ENCODE data around the gene CROCC. TPM values are rescaled to one million over a fixed set of nuclear protein-coding genes. Genes with fewer than 3 reads are reported as not detected.

Gene CROCC
- total RNA-seq (2022; extraction: Qiagen RNA extraction; ENCODE audit: low read depth), result 4.4 to 11.2 TPM (median 8.7 TPM) in 5 replicates

GRCh38 chr1:16921391-16922185 is at the start of gene CROCC:
CROCC (plus strand) TSS chr1:16921931; CDS start chr1:16922019, 88 bp downstream.

GRCh38 chr1:16895598-16896315 is 26.0 kb upstream of the CROCC start, which contains the start of gene RNU1-2:
RNU1-2 (plus strand) TSS chr1:16895980.

GRCh38 chr1:16980473-16981268 is 58.9 kb downstream of the CROCC start, which contains the start of gene MFAP2:
MFAP2 (minus strand) TSS chr1:16980620; CDS start chr1:16978273, 2,347 bp downstream.

GRCh38 chr1:17011439-17012307 is 89.9 kb downstream of the CROCC start, which contains the start of gene ATP13A2:
ATP13A2 (minus strand) TSS chr1:17011928; CDS start chr1:17011738, 190 bp downstream.

Other genes starting within 250 kb of the CROCC start
- gene RNU1-4, start 181.4 kb upstream of the CROCC start, total RNA-seq (2022; extraction: Qiagen RNA extraction; ENCODE audit: low read depth), result not detected in 5 replicates
- gene RNU1-2, start 26.0 kb upstream of the CROCC start, total RNA-seq (2022; extraction: Qiagen RNA extraction; ENCODE audit: low read depth), result not detected in 5 replicates
- gene MFAP2, start 58.7 kb downstream of the CROCC start, total RNA-seq (2022; extraction: Qiagen RNA extraction; ENCODE audit: low read depth), result 0.26 to 0.71 TPM (median 0.46 TPM) in 4 of 5 replicates, not detected in the other
- gene ATP13A2, start 90.0 kb downstream of the CROCC start, total RNA-seq (2022; extraction: Qiagen RNA extraction; ENCODE audit: low read depth), result 23.1 to 35.2 TPM (median 28.6 TPM) in 5 replicates
- gene SDHB, start 132.1 kb downstream of the CROCC start, total RNA-seq (2022; extraction: Qiagen RNA extraction; ENCODE audit: low read depth), result 100 to 107 TPM (median 105 TPM) in 5 replicates
- 1.1 to 1.3 TPM (median 1.1 TPM) in 5 replicates for gene PADI2, start 197.5 kb downstream of the CROCC start, total RNA-seq (2022; extraction: Qiagen RNA extraction; ENCODE audit: low read depth)